A673 (cell line): Measurements from ENCODE around the gene RPS6KA6.

Experiments used
- EZH2 ChIP-seq: fragments of 200-600 bp; sonication (generic); IDR thresholded peaks from 2 replicates; pipeline ENCODE4 v1.6.1; 2017; ENCODE audit warnings: borderline replicate concordance, low read depth, mild to moderate bottlenecking, mixed read lengths, antibody characterized with exemption, low read length; ENCODE audit not compliant: poor library complexity, severe bottlenecking
- TF ChIP-seq, protein P1 (sequence below): fragments of 300-800, 200-600 bp; sonication (generic); conservative IDR thresholded peaks from 2 replicates; pipeline ENCODE4 v1.5.1; 2017; ENCODE audit warnings: low read depth, mild to moderate bottlenecking, antibody characterized with exemption, low read length, moderate library complexity, mixed read lengths

DNA sequence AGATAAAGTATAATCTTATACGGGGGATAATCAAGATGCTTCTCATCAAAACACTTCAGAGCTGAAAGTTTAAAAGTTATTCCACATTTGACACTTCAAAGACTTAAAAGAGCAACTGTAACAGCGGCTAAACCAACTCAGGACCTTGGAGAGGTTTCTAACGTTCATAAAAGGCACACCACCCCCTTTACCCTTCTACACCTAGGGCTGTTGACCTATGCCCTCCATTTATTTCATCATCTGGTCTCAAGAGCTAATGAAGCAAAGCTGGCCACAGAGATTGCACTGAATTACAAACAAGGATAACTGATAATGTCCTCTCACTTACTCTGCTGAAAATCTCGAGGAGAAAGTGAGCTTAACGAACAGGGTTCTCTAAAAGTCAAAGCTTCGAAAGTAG is 1.1 kb upstream of the RPS6KA6 start:
- TF ChIP-seq, protein P1, sequence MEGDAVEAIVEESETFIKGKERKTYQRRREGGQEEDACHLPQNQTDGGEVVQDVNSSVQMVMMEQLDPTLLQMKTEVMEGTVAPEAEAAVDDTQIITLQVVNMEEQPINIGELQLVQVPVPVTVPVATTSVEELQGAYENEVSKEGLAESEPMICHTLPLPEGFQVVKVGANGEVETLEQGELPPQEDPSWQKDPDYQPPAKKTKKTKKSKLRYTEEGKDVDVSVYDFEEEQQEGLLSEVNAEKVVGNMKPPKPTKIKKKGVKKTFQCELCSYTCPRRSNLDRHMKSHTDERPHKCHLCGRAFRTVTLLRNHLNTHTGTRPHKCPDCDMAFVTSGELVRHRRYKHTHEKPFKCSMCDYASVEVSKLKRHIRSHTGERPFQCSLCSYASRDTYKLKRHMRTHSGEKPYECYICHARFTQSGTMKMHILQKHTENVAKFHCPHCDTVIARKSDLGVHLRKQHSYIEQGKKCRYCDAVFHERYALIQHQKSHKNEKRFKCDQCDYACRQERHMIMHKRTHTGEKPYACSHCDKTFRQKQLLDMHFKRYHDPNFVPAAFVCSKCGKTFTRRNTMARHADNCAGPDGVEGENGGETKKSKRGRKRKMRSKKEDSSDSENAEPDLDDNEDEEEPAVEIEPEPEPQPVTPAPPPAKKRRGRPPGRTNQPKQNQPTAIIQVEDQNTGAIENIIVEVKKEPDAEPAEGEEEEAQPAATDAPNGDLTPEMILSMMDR, result no peak
- no peak for TF ChIP-seq EZH2
